Measurements from ENCODE around the gene MCMBP.

MCMBP gene

GRCh38 chr10:119786117-119786769 is 86.4 kb downstream of the MCMBP start:
- DNase-seq = peak in 2 of 58 donors; percentile 4 to 15

GRCh38 chr10:119784340-119785067 is 88.1 kb downstream of the MCMBP start:
- DNase-seq = no peak

GRCh38 chr10:119783665-119784027 is 89.0 kb downstream of the MCMBP start:
- no peak for DNase-seq

- DNase-seq = no peak
Measured at GRCh38 chr10:119782981-119783664, 89.5 kb downstream of the MCMBP start.

- DNase-seq = no peak
Measured at GRCh38 chr10:119781498-119781897, 91.1 kb downstream of the MCMBP start.

- DNase-seq = no peak
Measured at GRCh38 chr10:119780879-119781480, 91.7 kb downstream of the MCMBP start.

Data from anterior cingulate cortex (tissue), 58 donors.